Hematopoietic multipotent progenitor cell treated with erythropoietin and hydrocortisone succinate and interleukin-3 and kit ligand, for 4 days (in vitro differentiated cells): ENCODE measurements around the gene ZNF629.

Source experiments
- DNase-seq: peaks from one replicate; pipeline ENCODE4 v3.0.0-alpha.2; 2015

ZNF629 gene

GRCh38 chr16:30766206-30766932, 20.6 kb downstream of the ZNF629 start:
- DNase-seq: peak; percentile 83

- DNase-seq: no peak
Measured at GRCh38 chr16:30764816-30765465, 22.1 kb downstream of the ZNF629 start.

GRCh38 chr16:30764086-30764485, 22.9 kb downstream of the ZNF629 start:
- DNase-seq: no peak

DNA sequence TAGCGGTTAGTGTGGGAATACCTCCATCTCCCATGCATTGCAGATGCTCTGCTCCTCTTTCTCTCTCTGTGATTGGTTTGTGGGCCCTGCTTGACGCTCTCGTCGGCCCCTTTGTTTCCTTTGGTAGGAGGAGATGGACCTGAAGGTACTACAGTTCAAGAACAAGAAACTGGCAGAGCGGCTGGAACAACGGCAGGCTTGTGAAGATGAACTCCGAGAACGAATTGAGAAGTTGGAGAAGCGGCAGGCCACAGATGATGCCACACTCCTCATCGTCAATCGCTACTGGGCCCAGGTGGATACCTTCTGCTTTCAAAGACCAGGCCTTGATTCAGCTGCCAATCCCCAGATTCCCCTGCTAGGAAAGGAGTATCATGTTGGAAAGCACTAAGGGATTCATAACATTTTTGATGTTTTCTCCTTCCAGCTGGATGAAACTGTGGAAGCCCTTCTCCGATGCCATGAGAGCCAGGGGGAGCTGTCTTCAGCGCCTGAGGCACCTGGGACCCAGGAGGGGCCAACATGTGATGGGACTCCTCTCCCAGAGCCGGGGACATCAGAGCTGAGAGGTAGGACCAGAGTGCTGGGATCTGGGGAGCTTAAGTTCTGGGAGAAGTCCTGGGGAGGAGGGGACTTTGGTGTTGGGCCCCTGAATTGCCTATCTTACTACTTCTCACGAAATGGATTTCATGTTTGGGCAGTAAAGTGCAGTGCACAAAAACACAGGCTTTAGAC, 23.8 kb downstream of the ZNF629 start:
- DNase-seq: no peak

- peak; percentile 99 for DNase-seq
Measured at GRCh38 chr16:30761928-30762902, 24.8 kb downstream of the ZNF629 start, which contains the start of the genes CFAP119 and RNF40. Gene CFAP119, minus strand, starts transcription at chr16:30762062. Its CDS starts 314 bp downstream, at chr16:30761748. Gene RNF40, plus strand, starts transcription at chr16:30762322. Its CDS starts 224 bp downstream, at chr16:30762546.

- peak; percentile 79 for DNase-seq
Measured at GRCh38 chr16:30761427-30761927, 25.5 kb downstream of the ZNF629 start.

GRCh38 chr16:30760577-30761426, 26.2 kb downstream of the ZNF629 start:
- DNase-seq: no peak

DNA sequence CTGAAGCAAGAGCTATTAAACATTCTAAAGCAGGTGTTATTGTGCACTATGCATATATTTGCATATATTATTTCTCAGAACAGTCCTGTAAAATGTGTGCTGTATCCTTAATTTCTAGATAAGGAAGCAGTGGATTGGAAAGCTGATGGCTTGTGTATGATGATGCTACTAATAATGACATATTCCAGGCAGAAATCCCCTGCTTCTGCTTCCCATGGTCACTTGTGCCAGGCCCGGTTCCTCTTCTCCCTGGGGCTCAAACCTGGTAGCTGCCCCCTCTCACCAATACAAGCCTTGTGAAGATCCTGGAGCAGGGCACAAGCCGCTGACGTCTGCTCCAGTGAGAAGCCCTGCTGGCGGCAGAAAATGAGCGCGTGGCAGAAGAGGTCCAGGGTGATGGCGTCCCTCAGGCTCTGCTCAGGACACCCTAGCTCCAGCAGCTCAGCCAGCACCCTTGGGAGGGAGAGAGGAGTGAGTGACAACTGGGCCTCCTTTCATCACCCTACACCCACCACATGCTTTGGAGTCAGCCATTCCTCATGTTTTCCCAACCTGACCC, 26.9 kb downstream of the ZNF629 start:
- no peak for DNase-seq

DNA sequence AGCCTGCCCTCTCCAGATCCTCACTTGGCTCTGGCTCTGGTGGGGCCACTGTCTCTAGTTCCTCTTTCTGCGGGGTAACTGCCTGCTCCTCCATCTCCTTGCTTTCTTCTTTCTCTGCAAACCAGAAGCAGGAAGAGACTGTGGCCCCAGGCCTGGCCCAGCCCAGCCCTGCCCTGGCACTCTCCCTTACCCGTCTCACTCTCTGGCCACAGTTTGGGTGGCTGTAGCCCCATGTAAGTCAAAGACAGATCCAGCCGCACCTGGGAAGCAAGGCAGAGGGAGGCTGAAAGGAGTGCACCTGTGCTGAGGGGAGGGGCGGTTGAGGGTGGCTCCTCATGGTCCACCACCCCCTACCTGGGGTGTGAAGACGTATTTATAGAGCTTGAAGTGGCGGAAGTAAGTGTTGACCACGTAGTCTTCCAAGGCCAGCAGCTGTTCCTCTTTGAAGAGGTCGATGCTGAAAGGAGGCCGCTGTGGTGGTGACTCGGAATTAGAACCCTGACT, 28.0 kb downstream of the ZNF629 start:
- peak; percentile 88 for DNase-seq

DNA sequence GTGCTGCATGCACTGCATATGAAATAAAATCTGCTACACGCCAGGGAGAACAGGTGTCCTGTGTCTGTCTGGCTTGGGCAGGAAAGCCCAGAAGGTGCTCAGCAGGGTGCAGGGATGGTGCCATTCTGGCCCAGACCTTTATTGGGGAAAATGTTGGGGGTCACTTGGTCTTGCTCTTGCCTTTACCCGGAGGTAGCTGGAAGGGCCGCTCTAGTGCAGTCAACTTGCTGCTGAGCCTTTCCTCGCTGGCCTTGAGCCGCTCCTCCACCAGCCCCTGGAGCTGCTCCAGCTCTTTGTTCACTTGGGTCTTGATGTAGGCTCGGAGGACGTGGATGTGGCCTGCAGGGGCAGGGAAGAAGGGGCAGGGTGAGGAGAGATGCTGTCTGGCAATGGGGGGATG, 29.7 kb downstream of the ZNF629 start:
- no peak for DNase-seq

GRCh38 chr16:30756781-30757100, 30.3 kb downstream of the ZNF629 start:
- DNase-seq: no peak

DNA sequence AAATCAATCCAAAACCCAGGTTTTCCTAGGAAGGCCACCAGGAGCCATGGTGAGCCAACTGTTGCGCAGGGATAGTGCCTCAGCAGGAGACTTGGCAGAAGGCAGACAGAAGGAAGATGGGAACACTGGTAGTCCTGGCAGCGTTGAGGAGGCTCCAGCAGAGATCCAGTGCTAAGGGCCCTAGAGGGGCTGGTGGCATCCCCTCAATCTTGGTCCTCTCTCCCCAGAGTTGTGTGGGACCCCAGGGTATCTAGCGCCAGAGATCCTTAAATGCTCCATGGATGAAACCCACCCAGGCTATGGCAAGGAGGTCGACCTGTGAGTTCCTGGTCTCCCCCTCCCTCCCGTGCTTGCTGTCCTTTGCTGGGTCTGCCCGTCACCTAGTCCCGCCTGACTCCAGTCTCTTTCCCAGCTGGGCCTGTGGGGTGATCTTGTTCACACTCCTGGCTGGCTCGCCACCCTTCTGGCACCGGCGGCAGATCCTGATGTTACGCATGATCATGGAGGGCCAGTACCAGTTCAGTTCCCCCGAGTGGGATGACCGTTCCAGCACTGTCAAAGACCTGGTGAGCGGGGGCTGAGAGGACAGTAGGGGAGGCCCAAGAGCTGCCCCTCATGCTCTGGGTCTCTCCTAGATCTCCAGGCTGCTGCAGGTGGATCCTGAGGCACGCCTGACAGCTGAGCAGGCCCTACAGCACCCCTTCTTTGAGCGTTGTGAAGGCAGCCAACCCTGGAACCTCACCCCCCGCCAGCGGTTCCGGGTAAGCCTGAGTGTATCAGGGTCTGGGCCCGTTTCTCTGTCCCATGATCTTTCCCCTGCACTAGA, 30.8 kb downstream of the ZNF629 start:
- no peak for DNase-seq

DNA sequence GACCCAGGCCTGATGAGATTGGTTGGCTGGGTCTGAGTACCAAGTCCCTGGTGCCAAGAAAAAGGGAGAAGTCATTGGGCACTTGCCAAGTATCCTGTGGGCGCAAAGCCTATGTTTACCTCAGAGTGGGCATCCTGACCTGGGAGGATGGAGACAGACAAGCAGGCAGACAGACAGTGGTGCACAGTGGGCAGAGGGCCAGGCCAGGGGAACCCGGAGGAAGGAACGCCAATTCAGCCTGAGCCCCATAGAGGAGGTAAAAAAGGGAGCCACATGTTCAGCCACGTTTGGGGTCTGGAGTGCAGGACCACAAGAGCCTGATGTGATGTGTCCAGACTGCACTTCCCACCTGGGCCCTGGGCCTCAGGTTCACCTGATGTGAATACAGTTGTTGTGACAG, 33.4 kb downstream of the ZNF629 start:
- DNase-seq: no peak

GRCh38 chr16:30750876-30751465, 36.0 kb downstream of the ZNF629 start:
- no peak for DNase-seq

DNA sequence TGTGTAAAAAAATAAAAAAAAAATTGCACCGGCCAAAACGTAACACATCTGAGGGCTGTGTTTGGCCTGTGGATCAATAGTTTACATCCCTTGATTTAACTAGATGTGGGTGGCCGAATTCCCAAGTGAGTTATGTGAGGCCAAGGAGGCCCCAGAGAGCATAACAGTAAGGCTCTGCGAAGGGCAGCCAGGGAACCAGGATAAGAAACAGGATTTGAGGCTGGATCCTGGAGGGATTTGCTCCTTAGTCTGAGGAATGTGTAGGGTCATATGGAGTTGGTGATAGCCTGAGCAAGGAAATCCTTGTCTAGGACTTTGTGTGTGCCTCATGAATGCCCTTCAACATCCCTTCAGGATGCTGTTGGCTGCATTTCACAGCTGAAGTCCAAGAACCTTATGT, 36.8 kb downstream of the ZNF629 start:
- DNase-seq: no peak

DNA sequence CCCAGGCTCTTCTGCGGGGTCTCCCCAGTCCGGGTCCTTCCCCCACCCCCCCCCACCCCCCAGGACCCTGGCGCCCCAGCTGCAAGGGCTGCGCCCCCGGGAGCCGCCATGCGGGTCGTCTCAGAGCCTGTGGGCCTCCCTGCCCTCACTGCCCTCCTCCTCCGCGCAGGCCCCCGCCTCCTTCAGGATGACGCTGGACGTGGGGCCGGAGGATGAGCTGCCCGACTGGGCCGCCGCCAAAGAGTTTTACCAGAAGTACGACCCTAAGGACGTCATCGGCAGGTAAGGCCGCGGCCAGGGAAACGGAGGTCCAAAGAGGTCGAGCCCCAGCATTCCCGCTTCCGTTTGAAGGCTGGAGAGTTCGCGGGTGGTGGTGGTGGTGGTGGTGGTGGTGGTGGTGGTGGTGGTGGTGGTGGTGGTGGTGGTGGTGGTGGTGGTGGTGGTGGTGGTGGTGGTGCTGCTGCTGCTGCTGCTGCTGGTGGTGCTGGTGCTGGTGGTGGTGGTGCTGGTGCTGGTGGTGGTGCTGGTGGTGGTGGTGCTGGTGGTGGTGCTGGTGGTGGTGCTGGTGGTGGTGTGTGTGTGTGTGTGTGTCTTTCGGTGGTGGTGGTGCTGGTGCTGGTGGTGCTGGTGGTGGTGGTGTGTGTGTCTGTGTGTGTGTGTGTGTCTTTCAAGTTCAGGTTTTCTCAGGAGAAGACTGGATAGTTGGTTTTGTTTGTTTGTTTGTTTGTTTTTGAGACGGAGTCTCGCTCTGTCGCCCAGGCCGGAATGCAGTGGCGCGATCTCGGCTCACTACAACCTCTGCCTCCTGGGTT, 38.2 kb downstream of the ZNF629 start:
- peak; percentile 69 for DNase-seq

DNA sequence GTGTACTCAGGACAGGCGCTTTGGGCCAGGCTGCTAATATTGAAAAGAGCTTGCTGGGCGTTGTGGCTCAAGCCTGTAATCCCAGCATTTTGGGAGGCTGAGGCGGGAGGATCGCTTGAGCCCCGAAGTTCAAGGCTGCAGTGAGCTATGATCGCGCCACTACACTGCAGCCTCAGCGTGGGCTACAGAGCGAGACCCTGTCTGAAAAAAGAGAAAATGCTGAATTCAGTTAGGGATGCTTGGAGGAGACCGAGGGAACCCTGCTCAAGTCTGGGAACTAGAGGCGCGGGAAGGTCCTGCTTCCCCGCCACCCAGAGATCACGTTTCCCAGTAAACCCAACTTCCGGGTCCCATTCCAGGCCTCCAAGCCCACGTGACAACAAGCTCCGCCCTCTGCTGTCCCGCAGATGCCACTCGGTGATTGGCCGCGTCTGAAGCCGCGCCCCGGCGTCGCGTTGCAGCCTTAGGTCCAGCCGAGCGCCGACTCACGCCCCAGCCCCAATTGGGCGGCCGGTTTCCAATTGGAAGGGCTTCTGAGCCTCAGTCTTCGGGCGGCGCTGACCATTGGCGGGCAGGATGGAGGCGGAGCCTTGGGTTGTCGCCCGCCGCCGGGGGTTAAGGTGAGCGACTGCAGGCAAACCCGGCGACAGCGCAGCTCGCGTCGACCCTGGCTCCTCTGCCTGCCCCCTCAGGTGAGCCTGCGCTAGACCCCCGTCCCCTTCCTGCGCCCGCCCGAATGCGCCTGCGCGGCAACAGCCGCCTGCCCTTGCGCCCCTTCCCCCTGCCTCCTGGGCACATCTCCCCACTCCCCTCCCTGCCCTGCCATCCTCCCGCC, 39.0 kb downstream of the ZNF629 start, which contains the start of gene PHKG2:
Gene PHKG2, plus strand, starts transcription at position 627 of the 835 bp plus-strand sequence. CDS start 396 bp downstream, outside the sequence.
- peak; percentile 100 for DNase-seq
